PC-9 (cell line): Measurements from ENCODE around the gene MAST4. TPM values are rescaled to one million over a fixed set of nuclear protein-coding genes. Genes with fewer than 3 reads are reported as not detected.

ENCODE experiments used
- BruUV-seq: library from RNA; stranded (reverse); fragments of 400-500 nt; replicated peaks from 2 replicates; lab custom pipeline; 2021; lab: Mats Ljungman, UMichigan
- CTCF ChIA-PET: fragments of 300-600 bp; sonication (Branson Sonifier 250); formaldehyde crosslinking; loops from one replicate; lab custom pipeline; 2022; ENCODE audit warnings: antibody characterized with exemption; lab: Charles Lee
- POLR2A ChIA-PET: fragments of 300-600 bp; sonication (Branson Sonifier 250); formaldehyde crosslinking; loops from one replicate; lab custom pipeline; 2022; ENCODE audit warnings: antibody characterized with exemption; ENCODE audit not compliant: unreplicated experiment; lab: Charles Lee
- DNase-seq, 2 experiments: peaks; one replicate each; pipeline versions ENCODE4 v3.0.0 to v3.0.0-alpha.2; 2015 to 2022; ENCODE audit warnings: mixed read lengths in 1 of 2
- H2AFZ ChIP-seq: fragments of 200-600 bp; sonication (generic); 2 replicates; pipeline ENCODE4 v1.8.1; 2017; ENCODE audit warnings: antibody characterized with exemption
- H3F3A ChIP-seq: fragments of 200-600 bp; sonication (generic); 2 replicates; pipeline ENCODE4 v1.8.1; 2017; ENCODE audit warnings: antibody characterized with exemption, mild to moderate bottlenecking, low read depth; ENCODE audit not compliant: insufficient read depth
- H3K27ac ChIP-seq: fragments of 200-600 bp; sonication (generic); 2 replicates; pipeline ENCODE4 v1.6.1; 2016; ENCODE audit warnings: mixed run types
- H3K27me3 ChIP-seq: fragments of 200-600 bp; sonication (generic); 2 replicates; pipeline ENCODE4 v1.6.1; 2016; ENCODE audit warnings: low read depth, mixed run types; ENCODE audit not compliant: insufficient read depth
- H3K36me3 ChIP-seq: fragments of 200-600 bp; sonication (generic); 2 replicates; pipeline ENCODE4 v1.6.1; 2016; ENCODE audit warnings: low read depth, mixed run types
- H3K4me1 ChIP-seq: fragments of 200-600 bp; sonication (generic); replicated peaks from 2 replicates; pipeline ENCODE4 v1.6.1; 2016; ENCODE audit warnings: mixed run types; ENCODE audit not compliant: insufficient read depth
- H3K4me2 ChIP-seq: fragments of 200-600 bp; sonication (generic); 2 replicates; pipeline ENCODE4 v1.6.1; 2017; ENCODE audit warnings: mixed run types
- H3K4me3 ChIP-seq: fragments of 200-600 bp; sonication (generic); 2 replicates; pipeline ENCODE4 v1.6.1; 2016; ENCODE audit warnings: mixed run types
- H3K79me2 ChIP-seq: fragments of 200-600 bp; sonication (generic); 2 replicates; pipeline ENCODE4 v1.6.1; 2017; ENCODE audit warnings: low read depth, mixed run types
- H3K9me2 ChIP-seq: fragments of 200-600 bp; sonication (generic); 2 replicates; pipeline ENCODE4 v1.8.1; 2017; ENCODE audit warnings: mild to moderate bottlenecking; ENCODE audit not compliant: insufficient read depth
- H3K9me3 ChIP-seq: fragments of 200-600 bp; sonication (generic); 2 replicates; pipeline ENCODE4 v1.8.1; 2016; ENCODE audit warnings: low read depth; ENCODE audit not compliant: insufficient read depth
- H4K20me1 ChIP-seq: fragments of 200-600 bp; sonication (generic); 2 replicates; pipeline ENCODE4 v1.8.1; 2017; ENCODE audit not compliant: insufficient read depth
- CTCF ChIP-seq: fragments of 200-600 bp; sonication (generic); conservative IDR thresholded peaks from 2 replicates; pipeline ENCODE4 v1.6.1; 2017; ENCODE audit warnings: mixed run types, antibody characterized with exemption, mild to moderate bottlenecking, moderate library complexity
- EZH2 ChIP-seq: fragments of 200-600 bp; sonication (generic); IDR thresholded peaks from 2 replicates; pipeline ENCODE4 v1.8.0; 2017; ENCODE audit warnings: antibody characterized with exemption, low read depth
- intact Hi-C: fragments of 100-400 bp; cut with micrococcal nuclease; formaldehyde crosslinking; loops from one replicate; pipeline ENCODE4 v1.10.0; 2022; ENCODE audit not compliant: unreplicated experiment
- total RNA-seq: library from RNA; stranded (reverse); gene quantifications from 2 replicates; pipeline ENCODE4 v1.2.3, GENCODE V29; 2021

The MAST4 gene
- total RNA-seq, 1 experiment from 2014 or later = 19.3 TPM

- BruUV-seq = no TSS peak
- no peaks in the 10 kb centered on the region for H3F3A ChIP-seq
- no peaks in the 10 kb centered on the region for H3K9me3 ChIP-seq
- H3K27me3 ChIP-seq = no peaks in the 10 kb centered on the region
- no peak overlapping the region for H3K27ac ChIP-seq
- DNase-seq = no peak
- no peaks in the 10 kb centered on the region for H3K9me2 ChIP-seq
- ChIA-PET POLR2A (no interaction called here), CTCF (interaction anchor here (0.6 kb wide), 1 partner anchor 1835 kb away, joined by 3 read pairs; no protein-coding TSS in a partner anchor)
- no peak overlapping the region for H3K4me3 ChIP-seq
- TF ChIP-seq EZH2 (no peak), CTCF (no peak)
- no peaks in the 10 kb centered on the region for H4K20me1 ChIP-seq
- no peaks in the 10 kb centered on the region for H3K79me2 ChIP-seq
- H3K4me2 ChIP-seq = no peak overlapping the region
- 0 out of 2 replicates have a peak, but pooled peaks cover 4% of the 10 kb centered on the region for H3K4me1 ChIP-seq
- intact Hi-C loops = no loop called here
- H2AFZ ChIP-seq = no peak overlapping the region
- no peaks in the 10 kb centered on the region for H3K36me3 ChIP-seq
Observed at GRCh38 chr5:67189079-67189354, 592.8 kb downstream of the MAST4 start.

GRCh38 chr5:67189931-67190330 is 593.7 kb downstream of the MAST4 start:
- ChIA-PET CTCF (no interaction called here), POLR2A (no interaction called here)
- BruUV-seq = no TSS peak
- peaks cover 8% of the 10 kb centered on the region; the same call in 1 of the 2 replicates for H3K4me1 ChIP-seq
- H3F3A ChIP-seq = no peaks in the 10 kb centered on the region
- no peaks in the 10 kb centered on the region for H4K20me1 ChIP-seq
- H3K27me3 ChIP-seq = no peaks in the 10 kb centered on the region
- intact Hi-C loops = no loop called here
- no peaks in the 10 kb centered on the region for H3K9me3 ChIP-seq
- no peak overlapping the region for H3K4me2 ChIP-seq
- TF ChIP-seq CTCF (no peak), EZH2 (no peak)
- no peaks in the 10 kb centered on the region for H3K9me2 ChIP-seq
- no peaks in the 10 kb centered on the region for H3K79me2 ChIP-seq
- no peak overlapping the region for H2AFZ ChIP-seq
- no peak overlapping the region for H3K27ac ChIP-seq
- no peaks in the 10 kb centered on the region for H3K36me3 ChIP-seq
- no peak overlapping the region for H3K4me3 ChIP-seq
- DNase-seq = no peak

GRCh38 chr5:67190410-67190809 is 594.2 kb downstream of the MAST4 start:
- Histone ChIP-seq H3K27me3 (no peaks in the 10 kb centered on the region), H4K20me1 (no peaks in the 10 kb centered on the region), H3K27ac (no peak overlapping the region), H2AFZ (no peak overlapping the region), H3K79me2 (no peaks in the 10 kb centered on the region), H3K4me2 (no peak overlapping the region), H3K9me2 (no peaks in the 10 kb centered on the region), H3K36me3 (no peaks in the 10 kb centered on the region), H3F3A (no peaks in the 10 kb centered on the region), H3K4me1 (peaks cover 8% of the 10 kb centered on the region; the same call in 1 of the 2 replicates), H3K4me3 (no peak overlapping the region), H3K9me3 (no peaks in the 10 kb centered on the region)
- no TSS peak for BruUV-seq
- TF ChIP-seq EZH2 = no peak
- no peak for TF ChIP-seq CTCF
- intact Hi-C loops = no loop called here
- CTCF ChIA-PET = no interaction called here
- POLR2A ChIA-PET = no interaction called here
- no peak for DNase-seq
